Measurements from ENCODE around the gene HCN2. TPM values are rescaled to one million over a fixed set of nuclear protein-coding genes. Genes with fewer than 3 reads are reported as not detected.

Gene HCN2
- polyA plus RNA-seq, 1 of the 3 experiments (the other 2 are of a cell fraction) = 5.6 TPM

DNA sequence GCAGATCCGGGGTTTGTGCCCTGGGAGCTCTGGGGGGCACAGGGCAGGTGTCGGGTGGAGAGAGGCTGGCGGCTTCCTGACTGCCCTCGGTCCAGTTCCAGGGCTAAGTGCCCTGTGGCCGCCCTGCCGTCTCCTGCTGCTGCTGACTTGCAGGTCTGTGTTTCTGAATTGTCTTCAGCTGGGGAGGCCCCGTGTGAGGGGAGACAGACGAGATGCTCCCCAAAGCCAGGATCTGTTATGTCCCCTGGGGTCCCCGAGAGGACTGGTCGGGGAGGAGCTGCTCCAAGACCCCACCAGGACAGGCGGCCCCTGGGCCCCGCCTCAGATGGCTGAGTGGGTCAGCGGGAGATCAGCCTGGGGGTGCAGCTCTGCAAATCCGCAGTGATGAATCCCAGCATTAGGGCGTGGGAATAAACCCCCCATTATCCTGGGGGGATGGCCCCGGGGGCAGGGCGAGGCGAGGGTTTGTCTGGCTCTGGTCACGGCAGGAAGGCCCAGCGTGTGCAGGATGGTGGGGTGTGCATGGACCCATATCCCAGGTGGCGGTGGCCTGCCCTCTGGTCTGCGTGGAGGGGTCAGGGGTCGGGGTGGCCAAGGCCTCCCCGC, 4.7 kb downstream of the HCN2 start:
- Histone ChIP-seq H3F3A (replicated peaks; ENCODE audit: insufficient read depth) (no peaks in the 10 kb centered on the region), H3K4me3 (ENCODE audit: low read depth in 2 of 2, low read length in 1 of 2) (no peak overlapping the region), H3K9me3 (no peaks in the 10 kb centered on the region), H3K27ac (ENCODE audit: low read depth in 2 of 2, low read length in 1 of 2) (no peak overlapping the region), H3K27me3 (ENCODE audit: insufficient read depth) (no peaks in the 10 kb centered on the region), H3K4me2 (no peak overlapping the region), H3K9me2 (no peaks in the 10 kb centered on the region), H2AFZ (ENCODE audit: low read depth) (no peak overlapping the region), H4K20me1 (ENCODE audit: insufficient read depth) (peaks cover 62% of the 10 kb centered on the region), H3K9ac (no peak overlapping the region), H3K79me2 (ENCODE audit: insufficient read depth) (peaks cover 8% of the 10 kb centered on the region; the same call in 1 of the 2 replicates), H3K4me1 (ENCODE audit: control insufficient read depth in 1 of 2, insufficient read depth in 2 of 2, low read depth in 1 of 2, low read length in 1 of 2) (peaks cover 0 to 7% of the 10 kb centered on the region in 2 experiments; a peak in 1 of 4 replicates), H3K36me3 (replicated peaks in 1 of 2; ENCODE audit: control insufficient read depth in 1 of 2, insufficient read depth in 2 of 2, low read length in 1 of 2) (no peaks in the 10 kb centered on the region)
- 76% methylated on average over 8 of the region's 24 CpGs for WGBS (ENCODE audit: low lambda C conversion rate)
- DNase-seq = no peak
- ChIA-PET CTCF (interaction anchor here (3.5 kb wide), 1 partner anchor 10 kb away, joined by 15 read pairs; no protein-coding TSS in a partner anchor), POLR2A (no interaction called here)
- no peak for TF ChIP-seq ELF1 (IDR thresholded peaks at IDR 0.05)
- no peak for TF ChIP-seq FOXJ3 (CRISPR knock-in tag; IDR thresholded peaks at IDR 0.05)
- no peak for TF ChIP-seq TEAD4 (IDR thresholded peaks at IDR 0.05; ENCODE audit: borderline replicate concordance, insufficient read depth)
- TF ChIP-seq EP300 (IDR thresholded peaks at IDR 0.05; ENCODE audit: borderline replicate concordance in 1 of 2, low read depth in 1 of 2, low read length in 1 of 2) = no peak
- no peak for TF ChIP-seq TAF1 (IDR thresholded peaks at IDR 0.05; ENCODE audit: borderline replicate concordance, low read depth, low read length)
- TF ChIP-seq, protein P1, sequence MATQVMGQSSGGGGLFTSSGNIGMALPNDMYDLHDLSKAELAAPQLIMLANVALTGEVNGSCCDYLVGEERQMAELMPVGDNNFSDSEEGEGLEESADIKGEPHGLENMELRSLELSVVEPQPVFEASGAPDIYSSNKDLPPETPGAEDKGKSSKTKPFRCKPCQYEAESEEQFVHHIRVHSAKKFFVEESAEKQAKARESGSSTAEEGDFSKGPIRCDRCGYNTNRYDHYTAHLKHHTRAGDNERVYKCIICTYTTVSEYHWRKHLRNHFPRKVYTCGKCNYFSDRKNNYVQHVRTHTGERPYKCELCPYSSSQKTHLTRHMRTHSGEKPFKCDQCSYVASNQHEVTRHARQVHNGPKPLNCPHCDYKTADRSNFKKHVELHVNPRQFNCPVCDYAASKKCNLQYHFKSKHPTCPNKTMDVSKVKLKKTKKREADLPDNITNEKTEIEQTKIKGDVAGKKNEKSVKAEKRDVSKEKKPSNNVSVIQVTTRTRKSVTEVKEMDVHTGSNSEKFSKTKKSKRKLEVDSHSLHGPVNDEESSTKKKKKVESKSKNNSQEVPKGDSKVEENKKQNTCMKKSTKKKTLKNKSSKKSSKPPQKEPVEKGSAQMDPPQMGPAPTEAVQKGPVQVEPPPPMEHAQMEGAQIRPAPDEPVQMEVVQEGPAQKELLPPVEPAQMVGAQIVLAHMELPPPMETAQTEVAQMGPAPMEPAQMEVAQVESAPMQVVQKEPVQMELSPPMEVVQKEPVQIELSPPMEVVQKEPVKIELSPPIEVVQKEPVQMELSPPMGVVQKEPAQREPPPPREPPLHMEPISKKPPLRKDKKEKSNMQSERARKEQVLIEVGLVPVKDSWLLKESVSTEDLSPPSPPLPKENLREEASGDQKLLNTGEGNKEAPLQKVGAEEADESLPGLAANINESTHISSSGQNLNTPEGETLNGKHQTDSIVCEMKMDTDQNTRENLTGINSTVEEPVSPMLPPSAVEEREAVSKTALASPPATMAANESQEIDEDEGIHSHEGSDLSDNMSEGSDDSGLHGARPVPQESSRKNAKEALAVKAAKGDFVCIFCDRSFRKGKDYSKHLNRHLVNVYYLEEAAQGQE (IDR thresholded peaks at IDR 0.05; ENCODE audit: low read depth, low read length) = no peak
- TF ChIP-seq TCF12 (IDR thresholded peaks at IDR 0.05) = no peak

- H4K20me1 ChIP-seq (ENCODE audit: insufficient read depth) = peaks cover 62% of the 10 kb centered on the region
- no peak overlapping the region for H3K9ac ChIP-seq
- POLR2A ChIA-PET = no interaction called here
- H3K4me2 ChIP-seq = no peak overlapping the region
- H3K79me2 ChIP-seq (ENCODE audit: insufficient read depth) = peaks cover 8% of the 10 kb centered on the region; the same call in 1 of the 2 replicates
- 93% methylated on average over 39 of the region's 42 CpGs for WGBS (ENCODE audit: low lambda C conversion rate)
- H3K36me3 ChIP-seq (replicated peaks in 1 of 2; ENCODE audit: control insufficient read depth in 1 of 2, insufficient read depth in 2 of 2, low read length in 1 of 2) = no peaks in the 10 kb centered on the region
- H2AFZ ChIP-seq (ENCODE audit: low read depth) = no peak overlapping the region
- DNase-seq = no peak
- no peaks in the 10 kb centered on the region for H3F3A ChIP-seq (replicated peaks; ENCODE audit: insufficient read depth)
- H3K9me3 ChIP-seq = no peaks in the 10 kb centered on the region
- H3K4me3 ChIP-seq (ENCODE audit: low read depth in 2 of 2, low read length in 1 of 2) = no peak overlapping the region
- peaks cover 0 to 7% of the 10 kb centered on the region in 2 experiments; a peak in 1 of 4 replicates for H3K4me1 ChIP-seq (ENCODE audit: control insufficient read depth in 1 of 2, insufficient read depth in 2 of 2, low read depth in 1 of 2, low read length in 1 of 2)
- H3K27ac ChIP-seq (ENCODE audit: low read depth in 2 of 2, low read length in 1 of 2) = no peak overlapping the region
- no peaks in the 10 kb centered on the region for H3K9me2 ChIP-seq
- TF ChIP-seq GATA2 (CRISPR knock-in tag; IDR thresholded peaks at IDR 0.05) = no peak
- TF ChIP-seq TAF1 (IDR thresholded peaks at IDR 0.05; ENCODE audit: borderline replicate concordance, low read depth, low read length) = no peak
- TF ChIP-seq JUND (IDR thresholded peaks at IDR 0.05) = no peak
- TF ChIP-seq ELF1 (IDR thresholded peaks at IDR 0.05) = no peak
- no peaks in the 10 kb centered on the region for H3K27me3 ChIP-seq (ENCODE audit: insufficient read depth)
- CTCF ChIA-PET = interaction anchor here (0.9 to 3.5 kb wide), 4 partner anchors 7 to 32 kb away, joined by 3 to 15 read pairs (median 4); no protein-coding TSS in a partner anchor
Measured at GRCh38 chr19:595326-596262, 5.9 kb downstream of the HCN2 start.
